GM23338 (cell line): ENCODE data around the gene CSGALNACT2. TPM values are rescaled to one million over a fixed set of nuclear protein-coding genes. Genes with fewer than 3 reads are reported as not detected.

Experiments used
- ATAC-seq: fragments of 200-7000 bp; cut with Tn5 transposase; 3 replicates; pipeline ENCODE4 v1.9.1; 2020
- DNase-seq: peaks from one replicate; pipeline ENCODE4 v3.0.0-alpha.2; 2015; ENCODE audit warnings: low spot score
- H2AFZ ChIP-seq: fragments of 200-600 bp; sonication (generic); 2 replicates; pipeline ENCODE4 v1.8.0; 2016; ENCODE audit warnings: antibody characterized with exemption, mild to moderate bottlenecking, moderate library complexity
- H3F3A ChIP-seq: fragments of 200-600 bp; sonication (generic); replicated peaks from 2 replicates; pipeline ENCODE4 v1.8.0; 2017; ENCODE audit warnings: antibody characterized with exemption, mixed run types, low read depth
- H3K27ac ChIP-seq: fragments of 200-600 bp; sonication (generic); 2 replicates; pipeline ENCODE4 v1.6.1; 2016; ENCODE audit warnings: low read depth
- H3K27me3 ChIP-seq: fragments of 200-600 bp; sonication (generic); 2 replicates; pipeline ENCODE4 v1.8.0; 2016; ENCODE audit warnings: mild to moderate bottlenecking, mixed run types, moderate library complexity; ENCODE audit not compliant: insufficient read depth
- H3K36me3 ChIP-seq: fragments of 200-600 bp; sonication (generic); 2 replicates; pipeline ENCODE4 v1.8.0; 2016; ENCODE audit warnings: mild to moderate bottlenecking; ENCODE audit not compliant: insufficient read depth
- H3K4me1 ChIP-seq: fragments of 200-600 bp; sonication (generic); 2 replicates; pipeline ENCODE4 v1.8.0; 2016; ENCODE audit warnings: mild to moderate bottlenecking, moderate library complexity; ENCODE audit not compliant: insufficient read depth
- H3K4me2 ChIP-seq: fragments of 200-600 bp; sonication (generic); 2 replicates; pipeline ENCODE4 v1.7.1; 2017; ENCODE audit warnings: mixed run types
- H3K4me3 ChIP-seq: fragments of 200-600 bp; sonication (generic); 2 replicates; pipeline ENCODE4 v1.6.1; 2016; ENCODE audit warnings: mixed run types
- H3K79me2 ChIP-seq: fragments of 200-600 bp; sonication (generic); replicated peaks from 2 replicates; pipeline ENCODE4 v1.8.0; 2017; ENCODE audit warnings: mild to moderate bottlenecking; ENCODE audit not compliant: insufficient read depth
- H3K9me2 ChIP-seq: fragments of 200-600 bp; sonication (generic); 2 replicates; pipeline ENCODE4 v1.8.0; 2017; ENCODE audit not compliant: insufficient read depth
- H4K20me1 ChIP-seq: fragments of 200-600 bp; sonication (generic); replicated peaks from 2 replicates; pipeline ENCODE4 v1.8.0; 2017; ENCODE audit warnings: mild to moderate bottlenecking; ENCODE audit not compliant: insufficient read depth
- H3K27ac Mint-ChIP-seq: 2 replicates; pipeline ENCODE4 v1.8.0; 2020; ENCODE audit warnings: inconsistent platforms, mild to moderate bottlenecking, moderate library complexity, mixed read lengths
- H3K27me3 Mint-ChIP-seq: 3 replicates; pipeline ENCODE4 v1.8.0; 2022; ENCODE audit warnings: low read depth, mild to moderate bottlenecking, moderate library complexity, mixed read lengths, inconsistent platforms; ENCODE audit not compliant: insufficient read depth, poor library complexity
- H3K36me3 Mint-ChIP-seq: 3 replicates; pipeline ENCODE4 v1.8.0; 2021; ENCODE audit warnings: low read depth, mild to moderate bottlenecking, inconsistent platforms, moderate library complexity, mixed read lengths
- H3K4me1 Mint-ChIP-seq: 3 replicates; pipeline ENCODE4 v1.8.0; 2020; ENCODE audit warnings: mild to moderate bottlenecking, inconsistent platforms, mixed read lengths
- H3K4me3 Mint-ChIP-seq: 3 replicates; pipeline ENCODE4 v1.8.0; 2021; ENCODE audit warnings: moderate library complexity, mild to moderate bottlenecking, inconsistent platforms, mixed read lengths
- H3K9me3 Mint-ChIP-seq: 3 replicates; pipeline ENCODE4 v1.8.0; 2020; ENCODE audit warnings: moderate library complexity, mild to moderate bottlenecking, inconsistent platforms, mixed read lengths
- CREB1 ChIP-seq: fragments of 250-450 bp; sonication (Bioruptor Pico); IDR thresholded peaks from 2 replicates; pipeline ENCODE4 v1.5.0; 2020; ENCODE audit warnings: low read depth, mild to moderate bottlenecking, moderate library complexity
- CTCF ChIP-seq, 2 experiments: fragments of 200-600 bp in 1 of 2; sonication (generic) in 1 of 2; conservative IDR thresholded peaks; 2 replicates each; pipeline versions ENCODE4 v1.5.1 to v1.6.1; 2016 to 2017; ENCODE audit warnings: antibody characterized with exemption in 2 of 2, low read depth in 2 of 2, mild to moderate bottlenecking in 2 of 2, moderate library complexity in 1 of 2
- ETS1 ChIP-seq: IDR thresholded peaks from 2 replicates; pipeline ENCODE4 v1.6.1; 2016; ENCODE audit warnings: antibody characterized with exemption
- EZH2 ChIP-seq: fragments of 200-600 bp; sonication (generic); IDR thresholded peaks from one replicate; pipeline ENCODE4 v1.8.0; 2017; ENCODE audit warnings: antibody characterized with exemption, mild to moderate bottlenecking, low read depth; ENCODE audit not compliant: unreplicated experiment
- EZH2phosphoT487 ChIP-seq: fragments of 200-600 bp; sonication (generic); IDR thresholded peaks from one replicate; pipeline ENCODE4 v1.8.1; 2018; ENCODE audit warnings: antibody characterized with exemption; ENCODE audit not compliant: unreplicated experiment
- JUNB ChIP-seq: IDR thresholded peaks from one replicate; pipeline ENCODE4 v1.6.1; 2016; ENCODE audit warnings: antibody characterized with exemption; ENCODE audit not compliant: unreplicated experiment
- NANOG ChIP-seq: IDR thresholded peaks from 2 replicates; pipeline ENCODE4 v1.6.1; 2016; ENCODE audit warnings: antibody characterized with exemption, borderline replicate concordance
- POLR2AphosphoS5 ChIP-seq: IDR thresholded peaks from 2 replicates; pipeline ENCODE4 v1.6.1; 2016; ENCODE audit warnings: antibody characterized with exemption, low read depth
- REST ChIP-seq: IDR thresholded peaks from one replicate; pipeline ENCODE4 v1.6.1; 2018; ENCODE audit warnings: antibody characterized with exemption; ENCODE audit not compliant: unreplicated experiment
- STAT1 ChIP-seq: IDR thresholded peaks from one replicate; pipeline ENCODE4 v1.6.1; 2016; ENCODE audit warnings: antibody characterized with exemption; ENCODE audit not compliant: unreplicated experiment
- ZNF114 ChIP-seq: fragments of 250-450 bp; sonication (Bioruptor Pico); IDR thresholded peaks from 2 replicates; pipeline ENCODE4 v1.5.0; 2020; ENCODE audit warnings: mild to moderate bottlenecking, moderate library complexity
- ZNF331 ChIP-seq: fragments of 250-450 bp; sonication (Bioruptor Pico); IDR thresholded peaks from 2 replicates; pipeline ENCODE4 v1.5.0; 2020; ENCODE audit warnings: low read depth, mild to moderate bottlenecking, moderate library complexity
- ZNF462 ChIP-seq: fragments of 250-450 bp; sonication (Bioruptor Pico); IDR thresholded peaks from 2 replicates; pipeline ENCODE4 v1.5.0; 2020; ENCODE audit warnings: mild to moderate bottlenecking, moderate library complexity
- polyA plus RNA-seq: library from polyadenylated mRNA; unstranded; fragments of >200 nt; fragmentation: Nextera tagmentation; extraction: Ambion mirVana; gene quantifications from 2 replicates; pipeline ENCODE4 v1.2.1, GENCODE V29; 2016
- total RNA-seq: library from RNA; depleted of rRNA; stranded (reverse); fragments of >200 nt; shearing (Covaris generic); gene quantifications from 2 replicates; pipeline ENCODE4 v1.2.3, GENCODE V29; 2014

The CSGALNACT2 gene
- total and polyA plus RNA-seq, 2 experiments from 2014 or later = 3.0 to 4.6 TPM

GRCh38 chr10:43202224-43202656, 64.0 kb downstream of the CSGALNACT2 start:
- no peak overlapping the region for H2AFZ ChIP-seq
- peaks cover 6% of the 10 kb centered on the region; the same call in 1 of the 2 replicates for H4K20me1 ChIP-seq
- H3K27ac ChIP-seq = no peak overlapping the region
- H3K4me1 ChIP-seq = no peaks in the 10 kb centered on the region; the same call in 1 of the 2 replicates
- Mint-ChIP-seq H3K4me1 (peaks cover 2% of the 10 kb centered on the region; the same call in 1 of the 3 replicates), H3K27ac (no peak overlapping the region), H3K9me3 (no peaks in the 10 kb centered on the region; the same call in 2 of the 3 replicates), H3K27me3 (peaks cover 7% of the 10 kb centered on the region), H3K4me3 (peak overlapping the region; percentile 85), H3K36me3 (peaks cover 22% of the 10 kb centered on the region)
- peak overlapping the region; percentile 74 for H3K4me3 ChIP-seq
- no peaks in the 10 kb centered on the region; the same call in 1 of the 2 replicates for H3K36me3 ChIP-seq
- TF ChIP-seq CTCF (conservative IDR thresholded peaks at IDR 0.05; ENCODE audit: low read depth in 2 of 2) (peak; percentile 63 to 72), NANOG (no peak), REST (no peak), ZNF331 (no peak), JUNB (no peak), CREB1 (CRISPR knock-in tag) (peak; percentile 39; the same call in 1 of the 2 replicates), EZH2phosphoT487 (no peak), ZNF114 (CRISPR knock-in tag) (no peak), STAT1 (no peak), ETS1 (no peak), POLR2AphosphoS5 (no peak), ZNF462 (CRISPR knock-in tag) (no peak), EZH2 (no peak)
- ATAC-seq = peak; percentile 36
- H3K27me3 ChIP-seq = no peaks in the 10 kb centered on the region
- H3K79me2 ChIP-seq = no peaks in the 10 kb centered on the region
- H3K9me2 ChIP-seq = no peaks in the 10 kb centered on the region
- no peaks in the 10 kb centered on the region for H3F3A ChIP-seq
- H3K4me2 ChIP-seq = peak overlapping the region; percentile 76; the same call in 1 of the 2 replicates
- peak; percentile 84 for DNase-seq
